ENCODE data around the gene PRKG1. TPM values are rescaled to one million over a fixed set of nuclear protein-coding genes. Genes with fewer than 3 reads are reported as not detected.

Gene PRKG1
- total and polyA plus RNA-seq, 2 experiments from 2014 or later, result 10.7 to 21.8 TPM

- Histone ChIP-seq H3K36me3 (ENCODE audit: low read depth) (no peaks in the 10 kb centered on the region), H3K9me2 (ENCODE audit: insufficient read depth) (no peaks in the 10 kb centered on the region), H3K4me2 (ENCODE audit: unreplicated experiment) (no peak overlapping the region), H3K27me3 (replicated peaks; ENCODE audit: insufficient read depth) (no peaks in the 10 kb centered on the region), H3K27ac (no peak overlapping the region), H3K9ac (no peak overlapping the region), H3K79me2 (ENCODE audit: insufficient read depth) (peaks cover 40% of the 10 kb centered on the region), H3K4me3 (no peak overlapping the region), H3K9me3 (ENCODE audit: low read depth) (no peaks in the 10 kb centered on the region), H3F3A (ENCODE audit: insufficient read depth) (peaks cover 19% of the 10 kb centered on the region), H2AFZ (no peak overlapping the region), H4K20me1 (ENCODE audit: insufficient read depth) (no peaks in the 10 kb centered on the region), H3K4me1 (ENCODE audit: insufficient read depth) (peaks cover 19% of the 10 kb centered on the region)
- no peak for DNase-seq
- in situ Hi-C loops (cut with MboI), result no loop called here
- TF ChIP-seq EZH2phosphoT487 (IDR thresholded peaks at IDR 0.05; ENCODE audit: insufficient read depth, low read depth), result no peak
- no peak for TF ChIP-seq EZH2 (IDR thresholded peaks at IDR 0.05; ENCODE audit: insufficient read depth, poor library complexity, severe bottlenecking)
Observed at GRCh38 chr10:51031950-51032349, 42.3 kb upstream of the PRKG1 start.

- Histone ChIP-seq H3K27ac (no peak overlapping the region), H2AFZ (no peak overlapping the region), H3F3A (ENCODE audit: insufficient read depth) (peaks cover 2% of the 10 kb centered on the region), H3K9ac (no peak overlapping the region), H3K9me2 (ENCODE audit: insufficient read depth) (no peaks in the 10 kb centered on the region), H3K4me1 (ENCODE audit: insufficient read depth) (peaks cover 3% of the 10 kb centered on the region), H3K9me3 (ENCODE audit: low read depth) (no peaks in the 10 kb centered on the region), H4K20me1 (ENCODE audit: insufficient read depth) (no peaks in the 10 kb centered on the region), H3K27me3 (replicated peaks; ENCODE audit: insufficient read depth) (no peaks in the 10 kb centered on the region), H3K36me3 (ENCODE audit: low read depth) (no peaks in the 10 kb centered on the region), H3K79me2 (ENCODE audit: insufficient read depth) (peaks cover 52% of the 10 kb centered on the region), H3K4me3 (no peak overlapping the region), H3K4me2 (ENCODE audit: unreplicated experiment) (no peak overlapping the region)
- no peak for TF ChIP-seq EZH2 (IDR thresholded peaks at IDR 0.05; ENCODE audit: insufficient read depth, poor library complexity, severe bottlenecking)
- no peak for TF ChIP-seq EZH2phosphoT487 (IDR thresholded peaks at IDR 0.05; ENCODE audit: insufficient read depth, low read depth)
- DNase-seq, result no peak
- in situ Hi-C loops (cut with MboI), result no loop called here
- 98% methylated on average over 4 of the region's 4 CpGs for WGBS, 2 experiments (ENCODE audit: low coverage in 1 of 2, low lambda C conversion rate in 2 of 2, missing lambda C conversion rate in 2 of 2)
Observed at GRCh38 chr10:51034769-51035168, 39.5 kb upstream of the PRKG1 start.

- Histone ChIP-seq H3K4me2 (ENCODE audit: unreplicated experiment) (no peak overlapping the region), H3K9ac (no peak overlapping the region), H3K79me2 (ENCODE audit: insufficient read depth) (peaks cover 54% of the 10 kb centered on the region), H3K4me1 (ENCODE audit: insufficient read depth) (no peaks in the 10 kb centered on the region), H2AFZ (no peak overlapping the region), H3K27me3 (replicated peaks; ENCODE audit: insufficient read depth) (no peaks in the 10 kb centered on the region), H3K9me2 (ENCODE audit: insufficient read depth) (no peaks in the 10 kb centered on the region), H3K4me3 (no peak overlapping the region), H3K9me3 (ENCODE audit: low read depth) (no peaks in the 10 kb centered on the region), H4K20me1 (ENCODE audit: insufficient read depth) (no peaks in the 10 kb centered on the region), H3F3A (ENCODE audit: insufficient read depth) (no peaks in the 10 kb centered on the region), H3K36me3 (ENCODE audit: low read depth) (no peaks in the 10 kb centered on the region), H3K27ac (no peak overlapping the region)
- in situ Hi-C loops (cut with MboI), result no loop called here
- WGBS, 2 experiments (ENCODE audit: low coverage in 1 of 2, low lambda C conversion rate in 2 of 2, missing lambda C conversion rate in 2 of 2), result 98 to 100% methylated on average over 4 of the region's 4 CpGs
- DNase-seq, result no peak
- no peak for TF ChIP-seq EZH2 (IDR thresholded peaks at IDR 0.05; ENCODE audit: insufficient read depth, poor library complexity, severe bottlenecking)
- no peak for TF ChIP-seq EZH2phosphoT487 (IDR thresholded peaks at IDR 0.05; ENCODE audit: insufficient read depth, low read depth)
Observed at GRCh38 chr10:51035344-51035743, 38.9 kb upstream of the PRKG1 start.

- peaks cover 66% of the 10 kb centered on the region for H3K79me2 ChIP-seq (ENCODE audit: insufficient read depth)
- H3K4me3 ChIP-seq, result no peak overlapping the region
- no peaks in the 10 kb centered on the region for H3F3A ChIP-seq (ENCODE audit: insufficient read depth)
- no peaks in the 10 kb centered on the region for H3K9me2 ChIP-seq (ENCODE audit: insufficient read depth)
- H2AFZ ChIP-seq, result no peak overlapping the region
- no peak for TF ChIP-seq EZH2phosphoT487 (IDR thresholded peaks at IDR 0.05; ENCODE audit: insufficient read depth, low read depth)
- no peak for TF ChIP-seq EZH2 (IDR thresholded peaks at IDR 0.05; ENCODE audit: insufficient read depth, poor library complexity, severe bottlenecking)
- H3K9me3 ChIP-seq (ENCODE audit: low read depth), result no peaks in the 10 kb centered on the region
- in situ Hi-C loops (cut with MboI), result no loop called here
- no peak overlapping the region for H3K9ac ChIP-seq
- H4K20me1 ChIP-seq (ENCODE audit: insufficient read depth), result peaks cover 2% of the 10 kb centered on the region; the same call in 1 of the 2 replicates
- DNase-seq, result no peak
- H3K36me3 ChIP-seq (ENCODE audit: low read depth), result no peaks in the 10 kb centered on the region
- no peak overlapping the region for H3K27ac ChIP-seq
- H3K27me3 ChIP-seq (replicated peaks; ENCODE audit: insufficient read depth), result no peaks in the 10 kb centered on the region
- H3K4me2 ChIP-seq (ENCODE audit: unreplicated experiment), result no peak overlapping the region
- WGBS, 2 experiments (ENCODE audit: low coverage in 1 of 2, low lambda C conversion rate in 2 of 2, missing lambda C conversion rate in 2 of 2), result 96 to 98% methylated on average over 2 of the region's 2 CpGs
- H3K4me1 ChIP-seq (ENCODE audit: insufficient read depth), result peaks cover 16% of the 10 kb centered on the region
Observed at GRCh38 chr10:51045871-51046270, 28.4 kb upstream of the PRKG1 start.

- in situ Hi-C loops (cut with MboI), result no loop called here
- H3K27me3 ChIP-seq (replicated peaks; ENCODE audit: insufficient read depth), result no peaks in the 10 kb centered on the region
- no peak overlapping the region for H3K9ac ChIP-seq
- 27 to 31% methylated on average over 6 of the region's 6 CpGs for WGBS, 2 experiments (ENCODE audit: low coverage in 1 of 2, low lambda C conversion rate in 2 of 2, missing lambda C conversion rate in 2 of 2)
- H3K27ac ChIP-seq, result no peak overlapping the region
- peaks cover 22% of the 10 kb centered on the region for H3K4me1 ChIP-seq (ENCODE audit: insufficient read depth)
- H3K9me2 ChIP-seq (ENCODE audit: insufficient read depth), result no peaks in the 10 kb centered on the region
- peaks cover 66% of the 10 kb centered on the region for H3K79me2 ChIP-seq (ENCODE audit: insufficient read depth)
- H3K4me2 ChIP-seq (ENCODE audit: unreplicated experiment), result no peak overlapping the region
- H3K36me3 ChIP-seq (ENCODE audit: low read depth), result no peaks in the 10 kb centered on the region
- TF ChIP-seq EZH2 (IDR thresholded peaks at IDR 0.05; ENCODE audit: insufficient read depth, poor library complexity, severe bottlenecking), result no peak
- no peak for TF ChIP-seq EZH2phosphoT487 (IDR thresholded peaks at IDR 0.05; ENCODE audit: insufficient read depth, low read depth)
- no peaks in the 10 kb centered on the region for H3K9me3 ChIP-seq (ENCODE audit: low read depth)
- H2AFZ ChIP-seq, result no peak overlapping the region
- H3K4me3 ChIP-seq, result no peak overlapping the region
- peak; percentile 51 for DNase-seq
- peaks cover 2% of the 10 kb centered on the region; the same call in 1 of the 2 replicates for H4K20me1 ChIP-seq (ENCODE audit: insufficient read depth)
- no peaks in the 10 kb centered on the region for H3F3A ChIP-seq (ENCODE audit: insufficient read depth)
Observed at GRCh38 chr10:51046654-51047053, 27.6 kb upstream of the PRKG1 start.

Measured in GM23248 (cell line).